Heart right ventricle (tissue), 16 donors: ENCODE results near the gene FHOD3. TPM values are rescaled to one million over a fixed set of nuclear protein-coding genes. Genes with fewer than 3 reads are reported as not detected.

ENCODE experiments used
- ATAC-seq, 8 donors: fragments of 200-7000 bp; cut with Tn5 transposase; one replicate each; pipeline ENCODE4 v1.9.1; 2020; ENCODE audit warnings: mild to moderate bottlenecking in 8 of 8, moderate library complexity in 8 of 8, moderate number of reproducible peaks in 1 of 8
- DNase-seq, 2 donors: peaks; one replicate each; pipeline ENCODE4 v3.0.0-alpha.2; 2020
- H3K27ac ChIP-seq, 10 donors: fragments of 200-600 bp; sonication (generic) in 2 of 10; one replicate each; pipeline versions ENCODE4 v1.5.0 to v1.8.0; 2020 to 2022; ENCODE audit warnings: mild to moderate bottlenecking in 3 of 10
- H3K27me3 ChIP-seq, 7 donors: fragments of 200-600 bp; one replicate each; pipeline ENCODE4 v1.8.0; 2021 to 2022; ENCODE audit warnings: mild to moderate bottlenecking in 2 of 7
- H3K36me3 ChIP-seq, 9 donors: fragments of 200-600 bp; sonication (generic) in 1 of 9; one replicate each; pipeline versions ENCODE4 v1.5.0 to v1.8.0; 2020 to 2022; ENCODE audit warnings: mild to moderate bottlenecking in 2 of 9
- H3K4me1 ChIP-seq, 9 donors: fragments of 200-600 bp; sonication (generic) in 1 of 9; one replicate each; pipeline versions ENCODE4 v1.5.0 to v1.8.0; 2020 to 2022; ENCODE audit warnings: mild to moderate bottlenecking in 4 of 9
- H3K4me3 ChIP-seq, 10 donors: fragments of 200-600 bp; sonication (generic) in 2 of 10; one replicate each; pipeline versions ENCODE4 v1.5.0 to v1.8.0; 2020 to 2022; ENCODE audit warnings: mild to moderate bottlenecking in 7 of 10, moderate library complexity in 2 of 10
- H3K9me3 ChIP-seq, 11 donors: fragments of 200-600 bp in 10 of 11; sonication (generic) in 2 of 11; one replicate each; pipeline versions ENCODE4 v1.5.0 to v1.8.0; 2013 to 2022; ENCODE audit warnings: mild to moderate bottlenecking in 2 of 11, control low read depth in 1 of 11, moderate library complexity in 1 of 11
- WGBS, 2 donors: extraction: QIAGEN DNeasy Blood & Tissue Kit; methylation state at CpG; one replicate each; pipeline ENCODE4 v1.1.7; 2013; ENCODE audit warnings: inconsistent platforms in 1 of 2; 5-methylcytosine and 5-hydroxymethylcytosine counted together
- intact Hi-C, 10 donors: fragments of 100-400 bp; cut with DNase I; formaldehyde crosslinking; loops; one replicate each; pipeline versions ENCODE4 v1.11.1 to v1.14.2; 2022
- polyA plus RNA-seq, 2 donors: library from polyadenylated mRNA; stranded (reverse); fragments of 200-250 nt; gene quantifications; one replicate each; pipeline ENCODE4 v1.2.3, GENCODE V29; 2013
- total RNA-seq, 10 donors: library from RNA; stranded (reverse); fragmentation: NEBNext Ultra II Directional in 3 of 10; extraction: Animal tissue kit (Norgen Biotek cat#: 25700) in 3 of 10; gene quantifications; one replicate each; pipeline versions ENCODE4 v1.2.1 to v1.2.4, GENCODE V29; 2021 to 2023
- TF ChIP-seq, protein P1 (sequence below), 9 donors: fragments of 200-600 bp; sonication (generic) in 2 of 9; IDR thresholded peaks; one replicate each; pipeline versions ENCODE4 v1.5.0 to v1.8.0; 2021 to 2022; ENCODE audit warnings: antibody characterized with exemption in 9 of 9, mild to moderate bottlenecking in 5 of 9, moderate library complexity in 1 of 9
- donor health status: Arrhythmogenic right ventricular cardiomyopathy.
- donor health status: ischemic (EF 13 %, LVEDD 7.1; RV severe dilation, severe dysfunction).
- donor health status: healthy with polysubstance abuse.
- donor health status: DM: no; HTN: yes; CAD: no.
- donor health status: DM: no; HTN: no; CAD: no.
- donor health status: ischemic (EF 25% LVEDD 6.9; RV normal size, moderate dysfunction).
- donor health status: ischemic (EF 25% LVEDD 5.7; RV mildly dilated, moderate dysfunction).
- donor health status: healthy.
- donor health status: DM: yes; HTN: yes; CAD: no.
- donor health status: Ischemic cardiomyopathy.
- donor health status: ischemic (EF 35%, LVEDD 5.7; RV mildly dilated, moderate dysfunction).
- donor health status: nonischemic (EF 11% LVEDD 7.7; RV severe dilation, severe dysfunction).
- donor health status: DM: yes; HTN: yes; CAD: no.
- donor health status: PGD.
- donor health status: ischemic (EF 29% LVEDD 5.4; RV normal size, mild dysfunction).
- donor health status: nonischemic (EF 23%, LVEDD 6.1; RV moderate dilation, normal function).

FHOD3 gene
- total and polyA plus RNA-seq, 12 donors = 81.8 to 484 (median 356) TPM

DNA sequence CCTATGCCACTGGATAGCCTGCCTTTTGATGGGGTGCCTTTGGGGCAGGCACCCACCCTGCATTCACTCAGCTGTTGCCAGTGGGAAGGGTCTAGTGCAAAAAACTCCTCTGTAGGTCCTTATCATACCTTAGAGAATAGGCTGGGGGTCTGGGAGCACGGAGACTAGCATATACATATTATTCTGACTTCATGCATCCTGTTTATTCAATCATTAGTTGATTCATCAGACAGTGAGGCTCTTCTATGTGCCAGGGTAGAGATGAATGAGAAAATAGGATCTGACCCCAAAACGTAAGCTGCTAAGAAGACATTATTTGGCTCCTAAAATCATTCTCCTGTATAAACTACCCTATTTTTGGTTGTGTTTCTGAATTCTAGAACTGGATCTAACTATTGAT lies 378.0 kb downstream of the FHOD3 start:
- ATAC-seq (no peak), DNase-seq (no peak)
- H3K27ac ChIP-seq = no peak overlapping the region
- intact Hi-C loops = no loop called here
- H3K4me3 ChIP-seq = no peak overlapping the region
- H3K9me3 ChIP-seq = peaks cover 0 to 16% (median 0%) of the 10 kb centered on the region in 11 donors
- TF ChIP-seq, protein P1, sequence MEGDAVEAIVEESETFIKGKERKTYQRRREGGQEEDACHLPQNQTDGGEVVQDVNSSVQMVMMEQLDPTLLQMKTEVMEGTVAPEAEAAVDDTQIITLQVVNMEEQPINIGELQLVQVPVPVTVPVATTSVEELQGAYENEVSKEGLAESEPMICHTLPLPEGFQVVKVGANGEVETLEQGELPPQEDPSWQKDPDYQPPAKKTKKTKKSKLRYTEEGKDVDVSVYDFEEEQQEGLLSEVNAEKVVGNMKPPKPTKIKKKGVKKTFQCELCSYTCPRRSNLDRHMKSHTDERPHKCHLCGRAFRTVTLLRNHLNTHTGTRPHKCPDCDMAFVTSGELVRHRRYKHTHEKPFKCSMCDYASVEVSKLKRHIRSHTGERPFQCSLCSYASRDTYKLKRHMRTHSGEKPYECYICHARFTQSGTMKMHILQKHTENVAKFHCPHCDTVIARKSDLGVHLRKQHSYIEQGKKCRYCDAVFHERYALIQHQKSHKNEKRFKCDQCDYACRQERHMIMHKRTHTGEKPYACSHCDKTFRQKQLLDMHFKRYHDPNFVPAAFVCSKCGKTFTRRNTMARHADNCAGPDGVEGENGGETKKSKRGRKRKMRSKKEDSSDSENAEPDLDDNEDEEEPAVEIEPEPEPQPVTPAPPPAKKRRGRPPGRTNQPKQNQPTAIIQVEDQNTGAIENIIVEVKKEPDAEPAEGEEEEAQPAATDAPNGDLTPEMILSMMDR (IDR thresholded peaks at IDR 0.05) = no peak
- H3K4me1 ChIP-seq = peaks cover 0 to 10% (median 0%) of the 10 kb centered on the region in 9 donors
- H3K36me3 ChIP-seq = peaks cover 0 to 11% (median 0%) of the 10 kb centered on the region in 9 donors
- 68 to 71% methylated on average over 2 of the region's 2 CpGs for WGBS, 2 donors
- H3K27me3 ChIP-seq = no peaks in the 10 kb centered on the region

DNA sequence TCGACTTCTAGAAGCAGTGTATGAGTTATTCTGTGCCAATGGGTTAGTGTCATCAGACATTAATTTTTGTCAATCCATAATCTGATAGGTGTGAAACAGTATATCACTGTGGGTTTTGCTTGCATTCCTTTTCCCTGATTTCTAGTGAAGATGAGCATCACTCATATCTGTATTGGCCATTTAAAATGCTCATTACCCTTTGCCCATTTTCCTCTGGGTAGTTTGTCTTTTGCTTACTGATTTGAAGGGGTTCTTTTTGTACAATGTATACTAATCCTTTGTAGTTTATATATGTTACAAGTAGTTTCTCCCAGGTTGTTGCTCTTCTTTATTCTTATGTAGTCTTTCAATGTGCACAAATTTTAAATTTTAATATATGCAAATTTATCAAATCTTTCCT lies 379.1 kb downstream of the FHOD3 start:
- Histone ChIP-seq H3K27me3 (no peaks in the 10 kb centered on the region), H3K4me3 (no peak overlapping the region), H3K36me3 (peaks cover 0 to 16% (median 0%) of the 10 kb centered on the region in 9 donors), H3K4me1 (peaks cover 0 to 10% (median 0%) of the 10 kb centered on the region in 9 donors), H3K9me3 (peaks cover 0 to 16% (median 0%) of the 10 kb centered on the region in 11 donors), H3K27ac (no peak overlapping the region)
- no peak for ATAC-seq
- WGBS, 2 donors = 0% methylated on average over 1 of the region's 1 CpG
- intact Hi-C loops = no loop called here
- TF ChIP-seq, protein P1 (IDR thresholded peaks at IDR 0.05) = no peak
- DNase-seq = no peak

DNA sequence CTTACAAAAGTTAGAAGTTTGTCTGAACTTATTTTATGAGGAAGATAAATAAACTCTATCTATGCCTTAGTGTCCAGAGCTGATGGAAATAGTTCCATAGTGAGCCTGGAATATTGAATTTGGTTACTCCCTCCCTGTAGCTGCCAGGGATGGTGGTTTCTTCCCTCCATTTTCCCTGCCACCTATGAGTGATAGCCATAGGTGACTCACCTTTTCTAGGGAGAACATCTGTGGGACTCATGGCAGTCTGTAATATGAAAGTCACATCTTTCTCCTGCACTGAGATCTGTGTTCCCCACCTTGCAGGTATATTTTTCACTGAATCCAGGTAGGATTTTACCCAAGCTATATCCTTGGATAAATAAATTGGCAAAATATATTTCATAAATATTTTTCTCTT lies 382.5 kb downstream of the FHOD3 start:
- TF ChIP-seq, protein P1 (IDR thresholded peaks at IDR 0.05) = no peak

DNA sequence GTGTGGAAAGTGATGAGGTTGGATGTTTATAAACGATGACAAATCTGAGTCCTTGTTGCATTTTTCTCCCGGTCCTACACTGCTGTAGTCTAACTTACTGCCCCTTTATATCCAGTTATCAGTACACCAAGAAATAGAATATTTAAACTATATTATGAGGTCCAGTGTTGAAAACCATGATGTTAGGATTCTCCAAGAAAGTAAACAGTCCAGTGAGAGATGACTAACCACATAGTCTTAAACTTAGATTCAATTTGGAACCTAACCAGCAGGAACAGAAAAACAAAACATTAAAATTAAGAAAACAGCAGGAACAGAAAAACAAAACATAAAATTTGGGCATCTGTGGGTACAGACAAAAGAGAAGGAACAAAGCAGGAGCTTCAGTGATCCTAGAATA lies 388.1 kb downstream of the FHOD3 start:
- 93 to 94% methylated on average over 2 of the region's 2 CpGs for WGBS, 2 donors

More for the DNA sequence above, 382.5 kb downstream of the FHOD3 start:
- peaks cover 0 to 41% (median 0%) of the 10 kb centered on the region in 9 donors for H3K36me3 ChIP-seq
- no peak for ATAC-seq
- H3K9me3 ChIP-seq = peaks cover 0 to 30% (median 0%) of the 10 kb centered on the region in 11 donors
- intact Hi-C loops = no loop called here
- no peak for DNase-seq
- no peaks in the 10 kb centered on the region for H3K27me3 ChIP-seq
- no peaks in the 10 kb centered on the region for H3K4me1 ChIP-seq
- no peak overlapping the region for H3K27ac ChIP-seq
- H3K4me3 ChIP-seq = no peak overlapping the region

More for the DNA sequence above, 388.1 kb downstream of the FHOD3 start:
- H3K27me3 ChIP-seq = no peaks in the 10 kb centered on the region
- H3K36me3 ChIP-seq = peaks cover 0 to 50% (median 0%) of the 10 kb centered on the region in 9 donors
- intact Hi-C loops = loop anchor here in 5 of 10 donors (5.0 kb wide), 2 partner anchors 72 to 122 kb away; no protein-coding TSS in a partner anchor
- TF ChIP-seq, protein P1 (IDR thresholded peaks at IDR 0.05) = no peak
- H3K27ac ChIP-seq = no peak overlapping the region
- peaks cover 0 to 17% (median 0%) of the 10 kb centered on the region in 9 donors for H3K4me1 ChIP-seq
- peaks cover 0 to 17% (median 0%) of the 10 kb centered on the region in 11 donors for H3K9me3 ChIP-seq
- no peak for DNase-seq
- no peak for ATAC-seq
- H3K4me3 ChIP-seq = no peak overlapping the region
